ENCODE data around the gene FSD1L. TPM values are rescaled to one million over a fixed set of nuclear protein-coding genes. Genes with fewer than 3 reads are reported as not detected.
"Not testable (repeated sequence)": the region's sequence is repeated elsewhere in the genome, so short reads cannot be mapped to it uniquely, and the experiment has no call there.

The FSD1L gene
- total RNA-seq, 6 experiments from 2014 or later: 1.6 to 3.0 (median 2.4) TPM

GRCh38 chr9:105572455-105572854 is 124.6 kb downstream of the FSD1L start:
- Mint-ChIP-seq H3K27me3 (ENCODE audit: insufficient read depth) (no peaks in the 10 kb centered on the region), H3K4me1 (ENCODE audit: low read depth) (peaks cover 6% of the 10 kb centered on the region), H3K9me3 (no peaks in the 10 kb centered on the region; the same call in none of the 2 replicates), H3K4me3 (no peak overlapping the region), H3K36me3 (ENCODE audit: low read depth) (peaks cover 27% of the 10 kb centered on the region), H3K27ac (no peak overlapping the region)
- TF ChIP-seq, protein P1, sequence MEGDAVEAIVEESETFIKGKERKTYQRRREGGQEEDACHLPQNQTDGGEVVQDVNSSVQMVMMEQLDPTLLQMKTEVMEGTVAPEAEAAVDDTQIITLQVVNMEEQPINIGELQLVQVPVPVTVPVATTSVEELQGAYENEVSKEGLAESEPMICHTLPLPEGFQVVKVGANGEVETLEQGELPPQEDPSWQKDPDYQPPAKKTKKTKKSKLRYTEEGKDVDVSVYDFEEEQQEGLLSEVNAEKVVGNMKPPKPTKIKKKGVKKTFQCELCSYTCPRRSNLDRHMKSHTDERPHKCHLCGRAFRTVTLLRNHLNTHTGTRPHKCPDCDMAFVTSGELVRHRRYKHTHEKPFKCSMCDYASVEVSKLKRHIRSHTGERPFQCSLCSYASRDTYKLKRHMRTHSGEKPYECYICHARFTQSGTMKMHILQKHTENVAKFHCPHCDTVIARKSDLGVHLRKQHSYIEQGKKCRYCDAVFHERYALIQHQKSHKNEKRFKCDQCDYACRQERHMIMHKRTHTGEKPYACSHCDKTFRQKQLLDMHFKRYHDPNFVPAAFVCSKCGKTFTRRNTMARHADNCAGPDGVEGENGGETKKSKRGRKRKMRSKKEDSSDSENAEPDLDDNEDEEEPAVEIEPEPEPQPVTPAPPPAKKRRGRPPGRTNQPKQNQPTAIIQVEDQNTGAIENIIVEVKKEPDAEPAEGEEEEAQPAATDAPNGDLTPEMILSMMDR (IDR thresholded peaks at IDR 0.05): no peak
- DNase-seq: no peak

- Mint-ChIP-seq H3K36me3 (ENCODE audit: low read depth) (peaks cover 17% of the 10 kb centered on the region), H3K4me1 (ENCODE audit: low read depth) (peaks cover 15% of the 10 kb centered on the region)
- H3K9me3 Mint-ChIP-seq; H3K4me3 Mint-ChIP-seq; H3K27me3 Mint-ChIP-seq (ENCODE audit: insufficient read depth); H3K27ac Mint-ChIP-seq; DNase-seq: not testable (repeated sequence)
Measured at GRCh38 chr9:105579952-105580351, 132.1 kb downstream of the FSD1L start.

GRCh38 chr9:105581550-105581949 is 133.7 kb downstream of the FSD1L start:
- not testable (repeated sequence) for H3K9me3 Mint-ChIP-seq; H3K4me3 Mint-ChIP-seq; H3K4me1 Mint-ChIP-seq (ENCODE audit: low read depth); H3K36me3 Mint-ChIP-seq (ENCODE audit: low read depth); DNase-seq; H3K27ac Mint-ChIP-seq; H3K27me3 Mint-ChIP-seq (ENCODE audit: insufficient read depth)

- no peak overlapping the region for H3K4me3 Mint-ChIP-seq
Measured at GRCh38 chr9:105593145-105593544, 145.3 kb downstream of the FSD1L start.

More at GRCh38 chr9:105593145-105593544, 145.3 kb downstream of the FSD1L start:
- Mint-ChIP-seq H3K27ac (no peak overlapping the region), H3K9me3 (peaks cover 11% of the 10 kb centered on the region; the same call in 1 of the 2 replicates), H3K4me1 (ENCODE audit: low read depth) (no peaks in the 10 kb centered on the region), H3K36me3 (ENCODE audit: low read depth) (peaks cover 28% of the 10 kb centered on the region), H3K27me3 (ENCODE audit: insufficient read depth) (no peaks in the 10 kb centered on the region)
- no peak for DNase-seq
- TF ChIP-seq, protein P1 (IDR thresholded peaks at IDR 0.05): no peak

Other genes with a start within 250 kb of the FSD1L start
- gene SLC44A1, start 203.4 kb upstream of the FSD1L start, total RNA-seq (2021; fragmentation: NEBNext Ultra II Directional; extraction: Animal tissue kit (Norgen Biotek cat#: 25700)): 10 to 100 TPM; 46.6 to 66.3 (median 56.0) TPM
- 10 to 100 TPM; 27.6 to 35.5 (median 30.8) TPM for gene FKTN, start 110.1 kb downstream of the FSD1L start, total RNA-seq (2021; fragmentation: NEBNext Ultra II Directional; extraction: Animal tissue kit (Norgen Biotek cat#: 25700))
- not detected for gene TAL2, start 214.4 kb downstream of the FSD1L start, total RNA-seq (2021; fragmentation: NEBNext Ultra II Directional; extraction: Animal tissue kit (Norgen Biotek cat#: 25700))
- gene TMEM38B, start 246.5 kb downstream of the FSD1L start, total RNA-seq (2021; fragmentation: NEBNext Ultra II Directional; extraction: Animal tissue kit (Norgen Biotek cat#: 25700)): 10 to 100 TPM in 5 of 6 experiments, 1 to 10 TPM in 1; 10.0 to 13.2 (median 11.5) TPM